Right ventricle myocardium superior (tissue), 1 donor: ENCODE results near the gene PDE4A. TPM values are rescaled to one million over a fixed set of nuclear protein-coding genes. Genes with fewer than 3 reads are reported as not detected.
A peak's percentile ranks its signal among the peaks of the same experiment; 100 is the strongest.

Experiments
- ATAC-seq: fragments of 200-7000 bp; cut with Tn5 transposase; one replicate; pipeline ENCODE4 v1.9.1; 2020; ENCODE audit warnings: mild to moderate bottlenecking; ENCODE audit not compliant: poor library complexity
- DNase-seq: peaks from one replicate; pipeline ENCODE4 v3.0.0-alpha.2; 2020
- intact Hi-C: fragments of 100-400 bp; cut with DNase I; formaldehyde crosslinking; loops from one replicate; pipeline ENCODE4 v1.11.2; 2022
- total RNA-seq: library from RNA; stranded (reverse); fragmentation: NEBNext Ultra II Directional; extraction: Animal tissue kit (Norgen Biotek cat#: 25700); gene quantifications from one replicate; pipeline ENCODE4 v1.2.1, GENCODE V29; 2021
- donor health status: DM: no; HTN: yes; CAD: no; lungs with severe emphysema.

PDE4A gene
- total RNA-seq, 1 donor from 2014 or later = 36.8 TPM

- intact Hi-C loops = no loop called here
- no peak for ATAC-seq
These were observed 71.2 kb downstream of the PDE4A start for GRCh38 chr19:10491472-10492047.

GRCh38 chr19:10497371-10497770 lies 77.0 kb downstream of the PDE4A start:
- intact Hi-C loops = no loop called here
- DNase-seq = no peak
- ATAC-seq = no peak

More at GRCh38 chr19:10491472-10492047, 71.2 kb downstream of the PDE4A start:
- no peak for DNase-seq

GRCh38 chr19:10499550-10500246 lies 79.4 kb downstream of the PDE4A start:
- ATAC-seq (no peak), DNase-seq (no peak)
- intact Hi-C loops = no loop called here

GRCh38 chr19:10500247-10500592 lies 79.9 kb downstream of the PDE4A start:
- intact Hi-C loops = no loop called here
- DNase-seq = no peak

GRCh38 chr19:10501971-10502523 lies 81.7 kb downstream of the PDE4A start:
- intact Hi-C loops = no loop called here
- peak; percentile 76 for ATAC-seq
- DNase-seq = peak; percentile 93

More at GRCh38 chr19:10500247-10500592, 79.9 kb downstream of the PDE4A start:
- no peak for ATAC-seq

GRCh38 chr19:10502524-10503001 lies 82.2 kb downstream of the PDE4A start:
- ATAC-seq (peak; percentile 96), DNase-seq (peak; percentile 97)
- intact Hi-C loops = no loop called here

GRCh38 chr19:10503002-10503789 lies 82.9 kb downstream of the PDE4A start, which contains the start of gene KEAP1:
KEAP1 (minus strand) TSS chr19:10503356; CDS start chr19:10500033, 3,323 bp downstream.
- peak; percentile 64 for DNase-seq

GRCh38 chr19:10505583-10506229 lies 85.4 kb downstream of the PDE4A start:
- intact Hi-C loops = no loop called here
- ATAC-seq (no peak), DNase-seq (peak; percentile 84)

More at GRCh38 chr19:10503002-10503789, 82.9 kb downstream of the PDE4A start, which contains the start of gene KEAP1:
- ATAC-seq = peak; percentile 33
- intact Hi-C loops = no loop called here

GRCh38 chr19:10508036-10508435 lies 87.7 kb downstream of the PDE4A start:
- DNase-seq (no peak), ATAC-seq (no peak)

GRCh38 chr19:10508707-10509106 lies 88.4 kb downstream of the PDE4A start:
- ATAC-seq = no peak
- intact Hi-C loops = no loop called here
- no peak for DNase-seq

More at GRCh38 chr19:10508036-10508435, 87.7 kb downstream of the PDE4A start:
- intact Hi-C loops = no loop called here

GRCh38 chr19:10510301-10510802 lies 90.0 kb downstream of the PDE4A start:
- ATAC-seq (no peak), DNase-seq (no peak)
- intact Hi-C loops = no loop called here

GRCh38 chr19:10513223-10513622 lies 92.9 kb downstream of the PDE4A start:
- no peak for DNase-seq
- intact Hi-C loops = no loop called here
- ATAC-seq = no peak

- intact Hi-C loops = no loop called here
- ATAC-seq = no peak
These were observed 94.1 kb downstream of the PDE4A start for GRCh38 chr19:10514211-10515145.

GRCh38 chr19:10516064-10516385 lies 95.7 kb downstream of the PDE4A start:
- no peak for ATAC-seq
- no peak for DNase-seq
- intact Hi-C loops = no loop called here

More at GRCh38 chr19:10514211-10515145, 94.1 kb downstream of the PDE4A start:
- no peak for DNase-seq

- DNase-seq = no peak
- intact Hi-C loops = no loop called here
- no peak for ATAC-seq
These were observed 96.4 kb downstream of the PDE4A start for GRCh38 chr19:10516671-10517286.

- ATAC-seq (peak; percentile 49), DNase-seq (peak; percentile 44)
- intact Hi-C loops = no loop called here
These were observed 97.0 kb downstream of the PDE4A start, which contains the start of gene S1PR5 for GRCh38 chr19:10517361-10517759. S1PR5 (minus strand) TSS chr19:10517447; CDS start chr19:10515011, 2,436 bp downstream.
